Mesendoderm (in vitro differentiated cells): ENCODE results near the gene AGBL1.
"Not testable (repeated sequence)": the region's sequence is repeated elsewhere in the genome, so short reads cannot be mapped to it uniquely, and the experiment has no call there.

Experiments used
- DNase-seq: peaks from one replicate; pipeline ENCODE4 v3.0.0; 2013
- H2AK5ac ChIP-seq: 2 replicates; pipeline ENCODE4 v1.6.1; 2013; ENCODE audit warnings: low read length, inconsistent platforms
- H2BK120ac ChIP-seq: 2 replicates; pipeline ENCODE4 v1.6.1; 2013; ENCODE audit warnings: low read depth, mild to moderate bottlenecking, low read length, moderate library complexity, mixed read lengths
- H2BK15ac ChIP-seq: replicated peaks from 2 replicates; pipeline ENCODE4 v1.6.1; 2013; ENCODE audit warnings: low read depth, mild to moderate bottlenecking, moderate library complexity
- H2BK5ac ChIP-seq: 2 replicates; pipeline ENCODE4 v1.6.1; 2013; ENCODE audit warnings: low read length, inconsistent platforms
- H3K18ac ChIP-seq: 2 replicates; pipeline ENCODE4 v1.6.1; 2013; ENCODE audit warnings: mild to moderate bottlenecking, low read length, mixed read lengths
- H3K23ac ChIP-seq: one replicate; pipeline ENCODE4 v1.6.1; 2013; ENCODE audit warnings: low read length
- H3K27ac ChIP-seq: 2 replicates; pipeline ENCODE4 v1.5.1; 2013; ENCODE audit warnings: low read depth, mild to moderate bottlenecking, inconsistent platforms, low read length, moderate library complexity
- H3K27me3 ChIP-seq: 2 replicates; pipeline ENCODE4 v1.6.1; 2013; ENCODE audit warnings: low read length, control low read depth, mild to moderate bottlenecking, inconsistent platforms; ENCODE audit not compliant: insufficient read depth, poor library complexity
- H3K36me3 ChIP-seq: 2 replicates; pipeline ENCODE4 v1.6.1; 2013; ENCODE audit warnings: low read length, inconsistent platforms; ENCODE audit not compliant: control insufficient read depth, insufficient read depth
- H3K4ac ChIP-seq: one replicate; pipeline ENCODE4 v1.6.1; 2013; ENCODE audit warnings: low read depth, mild to moderate bottlenecking, low read length, moderate library complexity
- H3K4me1 ChIP-seq: 2 replicates; pipeline ENCODE4 v1.6.1; 2013; ENCODE audit warnings: low read depth, low read length, inconsistent platforms; ENCODE audit not compliant: control insufficient read depth
- H3K4me2 ChIP-seq: 2 replicates; pipeline ENCODE4 v1.6.1; 2013; ENCODE audit warnings: low read length
- H3K4me3 ChIP-seq: 2 replicates; pipeline ENCODE4 v1.5.1; 2013; ENCODE audit warnings: mild to moderate bottlenecking, low read length
- H3K56ac ChIP-seq: one replicate; pipeline ENCODE4 v1.6.1; 2013; ENCODE audit warnings: low read length
- H3K79me1 ChIP-seq: 2 replicates; pipeline ENCODE4 v1.6.1; 2013; ENCODE audit warnings: low read length, inconsistent platforms
- H3K79me2 ChIP-seq: 2 replicates; pipeline ENCODE4 v1.6.1; 2013; ENCODE audit warnings: mild to moderate bottlenecking, low read length; ENCODE audit not compliant: control insufficient read depth, insufficient read depth
- H3K9ac ChIP-seq: 2 replicates; pipeline ENCODE4 v1.6.1; 2013; ENCODE audit warnings: low read length, inconsistent platforms
- H4K5ac ChIP-seq: one replicate; pipeline ENCODE4 v1.6.1; 2013; ENCODE audit warnings: low read length
- H4K8ac ChIP-seq: one replicate; pipeline ENCODE4 v1.6.1; 2013; ENCODE audit warnings: low read depth, mild to moderate bottlenecking, control low read depth, low read length, moderate library complexity
- WGBS: extraction: QIAGEN DNeasy Blood & Tissue Kit; methylation state at CpG from one replicate; pipeline ENCODE4 v1.1.7; 2013; ENCODE audit warnings: low lambda C conversion rate, missing lambda C conversion rate; ENCODE audit not compliant: insufficient coverage; ENCODE audit errors: extremely low coverage; 5-methylcytosine and 5-hydroxymethylcytosine counted together

Gene AGBL1

GRCh38 chr15:87033056-87033455 lies 953.4 kb downstream of the AGBL1 start:
- WGBS, result no CpG with 5 or more reads among the region's 2 CpGs
- no peak for DNase-seq
- no peak overlapping the region for H2BK15ac ChIP-seq

GRCh38 chr15:87034886-87035285 lies 955.2 kb downstream of the AGBL1 start:
- WGBS, result no CpG with 5 or more reads among the region's 16 CpGs
- H2BK5ac ChIP-seq, result no peak overlapping the region

More at GRCh38 chr15:87033056-87033455, 953.4 kb downstream of the AGBL1 start:
- Histone ChIP-seq H3K56ac (no peak overlapping the region), H3K4me1 (no peaks in the 10 kb centered on the region), H3K27me3 (no peaks in the 10 kb centered on the region), H3K18ac (no peak overlapping the region), H4K8ac (no peak overlapping the region), H2BK120ac (no peak overlapping the region), H3K79me2 (no peaks in the 10 kb centered on the region), H3K9ac (no peak overlapping the region), H3K4me3 (no peak overlapping the region), H2BK5ac (no peak overlapping the region), H3K23ac (no peak overlapping the region), H3K36me3 (no peaks in the 10 kb centered on the region), H3K27ac (no peak overlapping the region), H3K4me2 (no peak overlapping the region), H3K4ac (peak overlapping the region; percentile 55), H4K5ac (no peak overlapping the region), H2AK5ac (no peak overlapping the region), H3K79me1 (no peaks in the 10 kb centered on the region)

GRCh38 chr15:87038404-87038803 lies 958.7 kb downstream of the AGBL1 start:
- Histone ChIP-seq H2AK5ac (no peak overlapping the region), H3K36me3 (no peaks in the 10 kb centered on the region), H2BK15ac (no peak overlapping the region), H2BK120ac (no peak overlapping the region), H3K27me3 (no peaks in the 10 kb centered on the region), H3K27ac (peak overlapping the region; percentile 71), H3K56ac (peak overlapping the region; percentile 53), H2BK5ac (no peak overlapping the region), H3K18ac (no peak overlapping the region), H3K79me2 (no peaks in the 10 kb centered on the region), H3K4ac (peak overlapping the region; percentile 55), H3K79me1 (no peaks in the 10 kb centered on the region), H4K5ac (no peak overlapping the region), H3K9ac (no peak overlapping the region), H3K4me1 (no peaks in the 10 kb centered on the region), H3K4me2 (no peak overlapping the region), H3K4me3 (no peak overlapping the region), H3K23ac (no peak overlapping the region), H4K8ac (no peak overlapping the region)
- peak; percentile 94 for DNase-seq
- WGBS, result no CpG with 5 or more reads among the region's 3 CpGs

More at GRCh38 chr15:87034886-87035285, 955.2 kb downstream of the AGBL1 start:
- H3K4me1 ChIP-seq, result no peaks in the 10 kb centered on the region
- H2BK120ac ChIP-seq, result no peak overlapping the region
- H3K79me2 ChIP-seq, result no peaks in the 10 kb centered on the region
- H3K4ac ChIP-seq, result no peak overlapping the region
- H4K5ac ChIP-seq, result no peak overlapping the region
- no peak overlapping the region for H3K56ac ChIP-seq
- no peak overlapping the region for H3K4me2 ChIP-seq
- H3K27ac ChIP-seq, result no peak overlapping the region
- no peak overlapping the region for H3K23ac ChIP-seq
- no peak overlapping the region for H2BK15ac ChIP-seq
- H3K36me3 ChIP-seq, result no peaks in the 10 kb centered on the region
- no peaks in the 10 kb centered on the region for H3K27me3 ChIP-seq
- no peaks in the 10 kb centered on the region for H3K79me1 ChIP-seq
- H3K4me3 ChIP-seq, result no peak overlapping the region
- no peak overlapping the region for H2AK5ac ChIP-seq
- no peak overlapping the region for H3K9ac ChIP-seq
- no peak overlapping the region for H3K18ac ChIP-seq
- DNase-seq, result no peak
- H4K8ac ChIP-seq, result no peak overlapping the region

GRCh38 chr15:87042619-87043018 lies 962.9 kb downstream of the AGBL1 start:
- not testable (repeated sequence) for H3K23ac ChIP-seq, H3K56ac ChIP-seq, H4K8ac ChIP-seq, H3K27ac ChIP-seq, H3K79me1 ChIP-seq, DNase-seq, H3K4me2 ChIP-seq, H3K36me3 ChIP-seq, H3K4me3 ChIP-seq, H2BK5ac ChIP-seq, H3K18ac ChIP-seq, H3K4me1 ChIP-seq, H3K4ac ChIP-seq, H3K27me3 ChIP-seq, H2BK120ac ChIP-seq, H3K9ac ChIP-seq, H2BK15ac ChIP-seq, H4K5ac ChIP-seq, H3K79me2 ChIP-seq, H2AK5ac ChIP-seq
- no CpG with 5 or more reads among the region's 4 CpGs for WGBS

GRCh38 chr15:87045746-87046145 lies 966.1 kb downstream of the AGBL1 start:
- H3K18ac ChIP-seq, result peak overlapping the region; percentile 68
- H3K4ac ChIP-seq, result no peak overlapping the region
- H3K56ac ChIP-seq, result no peak overlapping the region
- H2BK5ac ChIP-seq, result no peak overlapping the region
- H3K36me3 ChIP-seq, result no peaks in the 10 kb centered on the region
- no peak overlapping the region for H2AK5ac ChIP-seq
- H4K5ac ChIP-seq, result no peak overlapping the region
- no peaks in the 10 kb centered on the region for H3K79me1 ChIP-seq
- peak overlapping the region; percentile 66 for H3K27ac ChIP-seq
- no peak overlapping the region for H3K4me3 ChIP-seq
- no peak overlapping the region for H4K8ac ChIP-seq
- WGBS, result no CpG with 5 or more reads among the region's 1 CpG
- no peak overlapping the region for H3K23ac ChIP-seq
- no peaks in the 10 kb centered on the region for H3K4me1 ChIP-seq
- H2BK15ac ChIP-seq, result no peak overlapping the region
- H3K4me2 ChIP-seq, result no peak overlapping the region
- H3K79me2 ChIP-seq, result no peaks in the 10 kb centered on the region
- H3K9ac ChIP-seq, result no peak overlapping the region
- H3K27me3 ChIP-seq, result no peaks in the 10 kb centered on the region
- DNase-seq, result peak; percentile 87
- no peak overlapping the region for H2BK120ac ChIP-seq

GRCh38 chr15:87047203-87047965 lies 967.7 kb downstream of the AGBL1 start:
- no peak for DNase-seq
- no peak overlapping the region for H4K5ac ChIP-seq
- WGBS, result no CpG with 5 or more reads among the region's 4 CpGs
- H2AK5ac ChIP-seq, result no peak overlapping the region
- no peaks in the 10 kb centered on the region for H3K36me3 ChIP-seq
- no peak overlapping the region for H3K4me2 ChIP-seq
- H3K23ac ChIP-seq, result no peak overlapping the region
- H3K4me1 ChIP-seq, result no peaks in the 10 kb centered on the region
- H3K79me2 ChIP-seq, result no peaks in the 10 kb centered on the region
- no peak overlapping the region for H4K8ac ChIP-seq
- H3K27ac ChIP-seq, result no peak overlapping the region
- H3K4ac ChIP-seq, result no peak overlapping the region
- no peak overlapping the region for H2BK5ac ChIP-seq
- H2BK120ac ChIP-seq, result no peak overlapping the region
- no peak overlapping the region for H3K4me3 ChIP-seq
- H3K79me1 ChIP-seq, result no peaks in the 10 kb centered on the region
- no peak overlapping the region for H3K56ac ChIP-seq
- peak overlapping the region; percentile 60 for H3K18ac ChIP-seq
- H3K27me3 ChIP-seq, result no peaks in the 10 kb centered on the region
- H3K9ac ChIP-seq, result no peak overlapping the region
- no peak overlapping the region for H2BK15ac ChIP-seq
